NCI-H1048 (cell line): ENCODE results near the gene WDR90.
"Not testable (repeated sequence)": the region's sequence is repeated elsewhere in the genome, so short reads cannot be mapped to it uniquely, and the experiment has no call there.

Source experiments
- DNase-seq: peaks from one replicate; lab custom pipeline; 2025; lab: John Stamatoyannopoulos, UW

The WDR90 gene

GRCh38 chr16:689175-689897 is 40.2 kb downstream of the WDR90 start:
- no peak for DNase-seq

- not testable (repeated sequence) for DNase-seq
These were observed 42.1 kb downstream of the WDR90 start for GRCh38 chr16:691242-691641.

GRCh38 chr16:692356-693108 is 43.4 kb downstream of the WDR90 start:
- no peak for DNase-seq

GRCh38 chr16:693364-693763 is 44.2 kb downstream of the WDR90 start:
- DNase-seq: no peak

- no peak for DNase-seq
These were observed 44.6 kb downstream of the WDR90 start for GRCh38 chr16:693766-694165.

- no peak for DNase-seq
These were observed 45.2 kb downstream of the WDR90 start for GRCh38 chr16:694187-694862.

GRCh38 chr16:694863-695354 is 45.7 kb downstream of the WDR90 start:
- DNase-seq: no peak

GRCh38 chr16:695355-696089 is 46.4 kb downstream of the WDR90 start:
- no peak for DNase-seq

- no peak for DNase-seq
These were observed 49.9 kb downstream of the WDR90 start for GRCh38 chr16:698911-699671.

GRCh38 chr16:700684-701584 is 51.8 kb downstream of the WDR90 start:
- DNase-seq: no peak

- no peak for DNase-seq
These were observed 53.2 kb downstream of the WDR90 start for GRCh38 chr16:702341-702740.

GRCh38 chr16:703406-703805 is 54.2 kb downstream of the WDR90 start:
- no peak for DNase-seq

- no peak for DNase-seq
These were observed 54.9 kb downstream of the WDR90 start for GRCh38 chr16:704047-704446.

GRCh38 chr16:704552-705380 is 55.6 kb downstream of the WDR90 start:
- no peak for DNase-seq

- DNase-seq: no peak
These were observed 56.4 kb downstream of the WDR90 start, which contains the start of gene FBXL16 for GRCh38 chr16:705431-706188. Gene FBXL16, minus strand, starts transcription at chr16:705801. Its CDS starts 8,396 bp downstream, at chr16:697405.

- DNase-seq: no peak
These were observed 57.3 kb downstream of the WDR90 start for GRCh38 chr16:706189-707061.

- no peak for DNase-seq
These were observed 57.9 kb downstream of the WDR90 start for GRCh38 chr16:707062-707538.
